Activated T-helper 2 cell treated with anti-CD3 and anti-CD28 coated beads, Interferon-gamma antibody, Interleukin-2, Interleukin-4, amounts not matched to agents 10 μg/mL and 5 μg/mL and 100 μg/mL, durations not matched to agents 14 hours and 24 hours and 36 hours (primary cell): Measurements from ENCODE around the gene SLC26A6. TPM values are rescaled to one million over a fixed set of nuclear protein-coding genes. Genes with fewer than 3 reads are reported as not detected.

ENCODE experiments used
- DNase-seq: peaks from one replicate; pipeline ENCODE4 v3.0.0; 2021; ENCODE audit warnings: low spot score
- H3K27ac Mint-ChIP-seq: one replicate; pipeline ENCODE4 v1.8.0; 2021; ENCODE audit warnings: mixed read lengths
- H3K27me3 Mint-ChIP-seq: one replicate; pipeline ENCODE4 v1.8.0; 2021; ENCODE audit warnings: low read depth, mixed read lengths
- H3K36me3 Mint-ChIP-seq: one replicate; pipeline ENCODE4 v1.8.0; 2021; ENCODE audit warnings: low read depth, mixed read lengths
- H3K4me1 Mint-ChIP-seq: one replicate; pipeline ENCODE4 v1.8.0; 2021; ENCODE audit warnings: low read depth, mixed read lengths
- H3K4me3 Mint-ChIP-seq: one replicate; pipeline ENCODE4 v1.8.0; 2021; ENCODE audit warnings: low read depth, mild to moderate bottlenecking, moderate library complexity, mixed read lengths
- H3K9me3 Mint-ChIP-seq: one replicate; pipeline ENCODE4 v1.8.0; 2021; ENCODE audit warnings: mixed read lengths
- intact Hi-C: fragments of 100-400 bp; cut with micrococcal nuclease; formaldehyde crosslinking; loops from one replicate; pipeline ENCODE4 v1.15.1; 2023
- total RNA-seq: library from RNA; stranded (reverse); gene quantifications from 2 replicates; pipeline ENCODE4 v1.2.3, GENCODE V29; 2022

Gene SLC26A6, protein sequence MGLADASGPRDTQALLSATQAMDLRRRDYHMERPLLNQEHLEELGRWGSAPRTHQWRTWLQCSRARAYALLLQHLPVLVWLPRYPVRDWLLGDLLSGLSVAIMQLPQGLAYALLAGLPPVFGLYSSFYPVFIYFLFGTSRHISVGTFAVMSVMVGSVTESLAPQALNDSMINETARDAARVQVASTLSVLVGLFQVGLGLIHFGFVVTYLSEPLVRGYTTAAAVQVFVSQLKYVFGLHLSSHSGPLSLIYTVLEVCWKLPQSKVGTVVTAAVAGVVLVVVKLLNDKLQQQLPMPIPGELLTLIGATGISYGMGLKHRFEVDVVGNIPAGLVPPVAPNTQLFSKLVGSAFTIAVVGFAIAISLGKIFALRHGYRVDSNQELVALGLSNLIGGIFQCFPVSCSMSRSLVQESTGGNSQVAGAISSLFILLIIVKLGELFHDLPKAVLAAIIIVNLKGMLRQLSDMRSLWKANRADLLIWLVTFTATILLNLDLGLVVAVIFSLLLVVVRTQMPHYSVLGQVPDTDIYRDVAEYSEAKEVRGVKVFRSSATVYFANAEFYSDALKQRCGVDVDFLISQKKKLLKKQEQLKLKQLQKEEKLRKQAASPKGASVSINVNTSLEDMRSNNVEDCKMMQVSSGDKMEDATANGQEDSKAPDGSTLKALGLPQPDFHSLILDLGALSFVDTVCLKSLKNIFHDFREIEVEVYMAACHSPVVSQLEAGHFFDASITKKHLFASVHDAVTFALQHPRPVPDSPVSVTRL
- 85.1 and 89.6 TPM in 2 replicates for total RNA-seq

DNA sequence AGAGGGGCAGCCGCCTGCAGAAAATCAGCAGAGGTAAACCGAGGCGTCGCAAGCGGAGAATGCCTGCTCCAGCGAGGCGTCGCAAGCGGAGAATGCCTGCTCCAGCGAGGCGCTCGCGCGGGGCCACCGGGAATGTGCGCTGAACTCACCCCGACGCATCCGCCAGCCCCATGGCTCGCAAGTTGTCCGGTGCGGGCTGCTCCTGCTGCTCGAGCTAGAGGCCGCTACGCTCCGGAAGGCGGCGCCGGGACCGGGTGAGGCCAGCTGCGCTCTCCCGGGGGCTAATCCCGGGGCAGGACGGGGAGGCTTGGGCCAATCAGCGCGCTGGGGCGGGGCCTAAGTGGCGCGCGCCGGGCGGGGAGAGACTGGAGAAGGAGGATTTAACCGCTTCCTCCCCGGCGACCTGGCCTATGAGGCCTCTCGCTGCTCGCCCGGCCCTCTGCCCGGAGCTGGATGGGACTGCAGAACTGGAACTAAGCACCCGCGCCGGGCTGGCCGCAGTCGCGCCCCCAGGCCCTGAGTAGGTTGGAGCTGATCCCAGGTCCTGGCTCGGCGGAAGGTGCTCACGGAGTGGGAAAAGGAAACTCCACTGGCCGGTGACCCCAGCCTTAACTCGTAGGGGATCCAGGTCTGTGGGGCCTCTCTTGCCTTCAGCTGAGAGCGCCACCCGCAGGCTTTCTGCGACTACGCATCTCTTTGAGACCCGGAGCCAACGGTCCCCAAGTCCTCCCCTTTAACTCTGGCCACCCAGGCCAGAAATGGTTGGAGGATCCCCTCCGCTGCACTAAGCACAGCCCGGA is at the start of gene SLC26A6:
Gene SLC26A6, minus strand, starts transcription at position 240 of the 800 bp plus-strand sequence. Its CDS starts 68 bp downstream, at position 172.
- Mint-ChIP-seq H3K4me1 (peaks cover 21% of the 10 kb centered on the region), H3K27me3 (no peaks in the 10 kb centered on the region), H3K9me3 (no peaks in the 10 kb centered on the region), H3K27ac (peak within 1 kb of the TSS; percentile 87), H3K4me3 (peak within 1 kb of the TSS; percentile 92), H3K36me3 (peaks cover 27% of the 10 kb centered on the region)
- DNase-seq, result peak; percentile 94
- intact Hi-C loops, result loop anchor here (1.0 to 10.0 kb wide), 6 partner anchors 21 to 233 kb away; partner anchors contain the start of gene UQCRC1

DNA sequence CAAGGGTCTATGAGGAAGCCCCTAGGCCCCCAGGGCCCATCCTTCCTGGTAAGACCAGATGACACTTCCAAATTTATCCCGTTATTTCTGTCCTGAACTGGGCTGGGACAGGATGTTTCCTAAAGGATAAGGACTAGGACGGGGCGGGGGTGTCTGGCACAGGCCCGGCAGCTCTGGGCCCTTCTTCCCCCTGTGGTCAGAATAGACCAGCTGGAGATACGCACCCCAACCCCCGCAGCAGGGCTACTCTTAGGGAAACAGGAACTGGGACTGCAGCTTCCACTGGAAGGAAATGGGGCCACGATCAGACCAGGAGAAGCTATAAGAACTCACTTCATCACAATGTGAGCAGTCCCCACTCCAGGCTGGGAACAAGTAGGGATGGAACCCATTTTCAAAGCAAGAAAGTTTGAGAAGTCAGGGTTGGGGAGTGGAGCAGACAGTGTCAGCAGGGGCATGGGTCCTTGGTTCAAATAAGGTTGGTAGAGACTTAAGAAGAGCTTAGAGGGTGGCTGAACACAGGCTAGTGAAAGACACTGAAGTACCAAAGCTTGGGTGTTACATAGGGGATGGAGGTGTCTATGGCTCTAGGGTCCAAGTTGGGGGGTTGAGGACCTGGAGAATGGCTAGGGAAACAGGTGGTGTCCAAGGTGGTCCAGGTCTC is 49.4 kb upstream of the SLC26A6 start:
- H3K9me3 Mint-ChIP-seq, result no peaks in the 10 kb centered on the region
- peaks cover 17% of the 10 kb centered on the region for H3K4me1 Mint-ChIP-seq
- peak overlapping the region; percentile 95 for H3K4me3 Mint-ChIP-seq
- no peaks in the 10 kb centered on the region for H3K27me3 Mint-ChIP-seq
- intact Hi-C loops, result loop anchor here (2.0 kb wide), 2 partner anchors 20 to 32 kb away; partner anchors contain the start of gene IP6K2
- H3K36me3 Mint-ChIP-seq, result peaks cover 43% of the 10 kb centered on the region
- peak overlapping the region; percentile 89 for H3K27ac Mint-ChIP-seq
- DNase-seq, result no peak

DNA sequence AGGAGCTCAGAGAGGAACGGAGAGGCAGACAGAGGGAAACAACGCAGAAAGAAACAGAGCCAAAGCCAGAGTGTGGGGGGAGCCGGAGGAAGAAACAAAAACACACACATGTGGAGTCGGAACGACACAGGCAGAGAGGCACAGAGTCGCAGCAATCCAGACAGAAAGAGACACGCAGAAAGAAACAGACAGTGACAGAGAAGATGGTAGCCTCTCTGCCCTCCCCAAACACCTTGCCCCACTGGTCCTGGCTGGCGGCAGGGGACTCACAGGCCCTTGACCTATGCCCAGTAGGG is 48.7 kb upstream of the SLC26A6 start:
- Mint-ChIP-seq H3K27ac (peak overlapping the region; percentile 56), H3K4me3 (peak overlapping the region; percentile 95), H3K4me1 (peaks cover 17% of the 10 kb centered on the region), H3K36me3 (peaks cover 48% of the 10 kb centered on the region), H3K9me3 (no peaks in the 10 kb centered on the region), H3K27me3 (no peaks in the 10 kb centered on the region)
- intact Hi-C loops, result loop anchor here (2.0 kb wide), 2 partner anchors 19 to 33 kb away; partner anchors contain the start of gene IP6K2
- DNase-seq, result no peak

DNA sequence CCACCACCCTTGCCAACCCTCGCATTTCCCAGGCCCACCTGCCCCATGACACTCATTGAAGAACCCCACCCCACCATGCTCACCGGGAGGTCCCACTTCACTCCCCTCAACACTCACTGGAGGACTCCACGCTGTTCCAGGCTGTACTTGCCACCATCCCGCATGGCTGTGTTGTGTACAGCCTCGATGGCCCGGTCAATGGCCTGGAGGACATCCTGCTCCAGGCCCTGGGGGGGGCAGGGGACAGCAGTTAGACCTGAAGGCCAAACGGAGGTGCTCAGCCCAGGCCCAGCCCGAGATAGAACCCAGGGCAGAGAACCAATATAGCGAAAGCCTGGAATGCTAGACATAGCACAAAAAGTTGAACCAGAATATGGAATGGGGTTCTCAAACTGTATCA is 47.5 kb upstream of the SLC26A6 start:
- no peak overlapping the region for H3K27ac Mint-ChIP-seq
- no peaks in the 10 kb centered on the region for H3K9me3 Mint-ChIP-seq
- peaks cover 17% of the 10 kb centered on the region for H3K4me1 Mint-ChIP-seq
- peaks cover 51% of the 10 kb centered on the region for H3K36me3 Mint-ChIP-seq
- no peak overlapping the region for H3K4me3 Mint-ChIP-seq
- H3K27me3 Mint-ChIP-seq, result no peaks in the 10 kb centered on the region
- intact Hi-C loops, result no loop called here
- DNase-seq, result no peak

DNA sequence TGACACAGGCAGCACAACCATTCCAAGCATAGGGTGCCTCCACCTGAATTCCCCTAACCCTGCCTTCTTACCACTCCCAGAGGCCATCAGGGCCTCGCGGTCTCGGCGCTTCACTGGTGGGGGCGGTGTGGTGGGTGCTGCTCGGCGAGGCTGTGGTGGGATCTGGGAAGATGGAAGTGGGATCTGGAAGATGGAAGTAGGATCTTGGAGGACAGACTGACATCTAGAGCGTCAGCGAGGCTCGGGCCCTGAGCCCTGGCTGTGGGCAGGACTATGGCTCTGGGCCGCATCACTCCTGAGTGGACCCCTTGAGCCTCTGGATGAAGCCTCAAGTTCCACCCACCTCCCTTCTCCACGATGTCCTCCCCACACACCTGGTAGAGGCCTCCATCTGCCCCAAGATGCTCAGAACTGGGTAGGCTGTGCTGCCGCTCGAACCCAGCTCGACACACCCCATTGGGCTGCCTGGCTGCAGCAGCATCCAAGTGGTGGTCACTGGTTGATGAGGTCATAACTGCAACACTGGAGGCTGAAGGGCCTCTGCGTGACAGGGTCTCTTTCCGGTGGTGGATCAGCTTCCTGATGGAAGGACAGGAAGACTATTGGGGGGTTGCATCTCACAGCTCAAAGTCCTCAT is 46.8 kb upstream of the SLC26A6 start:
- Mint-ChIP-seq H3K27me3 (no peaks in the 10 kb centered on the region), H3K9me3 (no peaks in the 10 kb centered on the region), H3K36me3 (peaks cover 55% of the 10 kb centered on the region), H3K4me1 (peaks cover 17% of the 10 kb centered on the region), H3K27ac (no peak overlapping the region), H3K4me3 (no peak overlapping the region)
- intact Hi-C loops, result no loop called here
- DNase-seq, result no peak

DNA sequence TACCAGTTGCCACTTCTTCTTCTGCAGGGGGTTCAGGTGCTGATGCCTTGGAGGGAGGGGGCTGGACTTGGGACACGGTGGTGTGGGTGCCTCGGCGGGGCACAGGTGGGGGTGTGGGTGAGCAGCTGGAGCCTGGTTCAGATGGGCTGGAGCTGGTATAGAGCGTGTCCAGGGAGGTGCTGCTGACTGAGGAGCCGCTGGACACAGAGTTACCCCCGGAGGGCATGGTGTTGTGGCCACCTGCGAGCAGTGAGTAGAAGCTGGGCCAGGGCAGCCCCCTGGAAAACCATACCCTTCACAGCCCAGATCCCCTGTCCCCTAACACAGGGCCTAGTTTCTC is 46.2 kb upstream of the SLC26A6 start:
- Mint-ChIP-seq H3K4me3 (no peak overlapping the region), H3K36me3 (peaks cover 55% of the 10 kb centered on the region), H3K27ac (no peak overlapping the region), H3K9me3 (no peaks in the 10 kb centered on the region), H3K4me1 (peaks cover 15% of the 10 kb centered on the region), H3K27me3 (no peaks in the 10 kb centered on the region)
- intact Hi-C loops, result no loop called here
- no peak for DNase-seq

DNA sequence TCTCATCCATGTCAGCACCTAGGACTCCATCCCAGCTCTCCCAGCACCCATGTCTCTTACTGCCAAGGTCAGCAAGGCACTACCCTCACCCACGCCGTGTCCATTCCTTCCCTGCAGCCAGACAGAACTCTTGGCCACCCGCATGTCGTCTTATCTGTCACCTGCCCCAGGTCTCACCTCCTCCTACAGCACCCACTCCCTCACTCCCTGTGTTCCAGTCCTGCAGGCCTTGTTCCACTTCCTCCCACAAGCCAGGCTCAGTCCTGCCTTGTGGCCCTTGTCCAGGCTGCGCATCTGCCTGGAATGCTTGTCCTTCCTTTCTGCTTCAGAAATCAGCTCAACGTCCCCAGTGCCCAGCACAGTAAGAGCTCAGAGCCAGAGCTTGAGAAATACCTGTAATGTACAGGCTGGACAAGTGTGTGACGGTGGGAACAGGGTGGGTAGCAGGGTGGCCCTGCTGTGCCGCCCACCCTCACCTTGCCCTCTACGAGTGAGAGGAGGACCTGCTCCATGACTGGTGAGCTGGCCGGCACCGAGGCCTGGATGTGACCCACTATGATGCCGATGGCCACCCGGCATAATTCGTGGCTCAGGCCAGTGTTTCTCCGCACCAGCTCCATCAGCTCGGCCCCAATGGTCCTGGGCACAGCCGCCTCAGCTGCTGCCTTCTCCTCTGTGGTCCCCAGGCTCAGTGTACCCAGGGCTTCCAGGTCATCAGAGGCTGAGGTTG is 45.7 kb upstream of the SLC26A6 start:
- Mint-ChIP-seq H3K4me1 (peaks cover 13% of the 10 kb centered on the region), H3K27me3 (no peaks in the 10 kb centered on the region), H3K4me3 (no peak overlapping the region), H3K9me3 (no peaks in the 10 kb centered on the region), H3K36me3 (peaks cover 58% of the 10 kb centered on the region), H3K27ac (peak overlapping the region; percentile 11)
- no peak for DNase-seq
- intact Hi-C loops, result no loop called here

DNA sequence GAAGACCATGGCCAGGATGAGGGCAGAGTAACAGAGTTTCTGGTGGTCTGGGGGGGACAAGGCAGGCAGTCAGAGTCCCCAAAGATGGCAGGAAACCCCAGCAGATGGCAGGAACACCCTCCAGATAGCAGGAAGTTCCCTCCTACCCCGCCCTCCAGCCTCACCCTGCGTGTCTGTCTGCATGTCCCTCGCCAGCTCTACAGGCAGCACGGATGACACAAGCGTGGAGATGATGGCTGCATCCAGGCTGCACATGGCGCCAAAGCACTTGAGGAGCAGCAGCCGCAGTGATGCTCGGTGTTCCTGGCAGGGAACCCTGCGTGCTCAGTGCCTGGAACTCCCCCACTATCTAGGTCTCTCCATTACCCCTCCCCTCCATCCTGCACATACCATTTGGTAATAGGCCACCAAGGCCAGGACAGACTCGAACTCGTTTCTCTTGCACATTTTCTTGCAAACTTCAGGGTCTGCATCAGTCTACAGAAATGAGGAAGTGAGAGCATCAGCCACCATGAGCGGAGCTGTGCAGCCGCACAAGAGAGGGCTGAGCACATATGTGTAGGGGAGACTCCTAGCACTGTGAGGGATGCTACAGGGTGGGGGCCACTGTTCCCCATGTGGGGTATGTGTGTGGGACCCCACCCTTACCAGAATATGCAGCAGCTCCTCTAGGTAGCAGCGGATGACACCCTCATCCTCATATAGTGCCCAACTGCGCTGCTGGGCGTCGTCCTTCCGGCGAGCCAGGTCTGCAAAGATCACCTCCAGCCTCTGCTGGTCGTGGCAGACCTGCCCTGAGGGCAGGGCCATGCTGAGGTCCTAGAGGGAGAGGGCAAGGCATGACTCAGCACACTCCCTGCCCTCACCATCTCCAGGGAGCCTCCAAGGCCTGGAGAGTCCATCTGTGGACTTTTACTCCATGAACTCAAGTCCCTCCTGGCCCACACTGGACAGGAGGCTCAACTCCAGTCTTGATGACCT is 44.4 kb upstream of the SLC26A6 start:
- H3K27ac Mint-ChIP-seq, result no peak overlapping the region
- H3K36me3 Mint-ChIP-seq, result peaks cover 66% of the 10 kb centered on the region
- no peak for DNase-seq
- no peaks in the 10 kb centered on the region for H3K9me3 Mint-ChIP-seq
- no peaks in the 10 kb centered on the region for H3K27me3 Mint-ChIP-seq
- no peak overlapping the region for H3K4me3 Mint-ChIP-seq
- peaks cover 10% of the 10 kb centered on the region for H3K4me1 Mint-ChIP-seq
- intact Hi-C loops, result no loop called here

DNA sequence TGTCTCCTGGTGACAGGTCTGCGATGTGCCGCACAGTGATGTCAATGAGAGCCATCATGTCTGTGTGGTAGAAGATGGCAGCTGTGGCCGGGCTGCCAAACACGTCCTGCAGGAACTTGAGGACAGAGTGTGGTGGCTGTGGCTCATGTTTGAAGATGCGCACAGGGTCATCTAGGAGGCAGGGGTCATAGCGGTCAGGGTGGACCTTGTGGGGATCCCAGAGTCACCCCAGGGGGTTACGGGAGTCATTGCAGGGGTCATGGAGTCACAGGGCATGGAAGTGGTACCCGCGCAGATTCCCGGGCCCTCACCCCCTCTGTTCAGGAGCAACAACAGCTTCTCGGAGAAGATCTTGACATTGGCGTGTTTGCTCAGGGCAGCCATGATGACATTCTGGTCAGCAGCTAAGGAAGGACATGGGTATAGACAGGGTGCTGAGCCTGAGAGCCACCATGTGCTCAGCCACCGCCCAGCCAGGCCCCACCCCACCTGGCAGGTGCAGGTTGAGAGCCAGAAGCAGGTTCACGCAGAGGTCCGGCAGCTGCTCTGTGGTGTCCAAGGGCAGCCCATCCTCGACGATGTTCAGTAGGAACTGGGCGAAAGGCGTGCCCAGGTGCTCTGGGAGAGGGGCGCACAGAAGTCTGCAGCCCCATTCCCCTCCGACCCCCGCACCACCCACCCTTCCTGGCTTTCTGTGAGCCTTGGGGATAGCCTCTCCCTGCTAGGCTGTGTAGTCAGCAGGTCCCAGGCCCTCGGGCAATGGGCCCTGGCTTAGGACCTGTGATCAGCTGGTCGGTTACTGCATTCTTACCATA is 43.5 kb upstream of the SLC26A6 start:
- H3K36me3 Mint-ChIP-seq, result peaks cover 66% of the 10 kb centered on the region
- intact Hi-C loops, result no loop called here
- no peak for DNase-seq
- H3K27ac Mint-ChIP-seq, result no peak overlapping the region
- H3K9me3 Mint-ChIP-seq, result no peaks in the 10 kb centered on the region
- peaks cover 4% of the 10 kb centered on the region for H3K4me1 Mint-ChIP-seq
- H3K27me3 Mint-ChIP-seq, result no peaks in the 10 kb centered on the region
- no peak overlapping the region for H3K4me3 Mint-ChIP-seq

DNA sequence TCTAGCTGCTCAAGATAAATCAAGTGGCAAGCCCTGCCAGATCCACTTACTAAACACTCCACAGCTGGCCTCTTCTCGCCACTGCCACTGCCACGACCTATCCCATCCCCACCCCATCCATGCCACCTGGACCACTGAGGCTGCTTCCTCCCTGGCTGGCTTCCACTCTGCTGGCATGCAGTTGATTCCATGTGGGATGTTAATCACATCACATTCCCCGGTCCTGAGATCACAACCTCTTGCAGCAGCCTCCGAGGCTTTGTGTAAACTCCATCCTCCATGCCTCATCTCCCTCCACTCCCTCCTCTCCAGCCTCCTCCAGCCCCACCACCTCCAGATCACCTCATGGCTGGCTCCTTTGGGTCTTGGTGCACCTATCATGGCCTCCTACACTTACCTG is 42.8 kb upstream of the SLC26A6 start:
- H3K4me3 Mint-ChIP-seq, result no peak overlapping the region
- intact Hi-C loops, result no loop called here
- no peak overlapping the region for H3K27ac Mint-ChIP-seq
- no peaks in the 10 kb centered on the region for H3K27me3 Mint-ChIP-seq
- no peak for DNase-seq
- no peaks in the 10 kb centered on the region for H3K9me3 Mint-ChIP-seq
- peaks cover 68% of the 10 kb centered on the region for H3K36me3 Mint-ChIP-seq
- peaks cover 1% of the 10 kb centered on the region for H3K4me1 Mint-ChIP-seq
